ENCODE data around the gene CHMP1B. TPM values are rescaled to one million over a fixed set of nuclear protein-coding genes. Genes with fewer than 3 reads are reported as not detected.

CHMP1B gene
- total and polyA plus RNA-seq, 2 donors: 38.0 to 74.2 TPM

- Histone ChIP-seq H3K4me3 (ENCODE audit: low read length in 2 of 2) (no peak overlapping the region), H3K36me3 (ENCODE audit: control insufficient read depth in 2 of 2, insufficient read depth in 2 of 2, low read length in 1 of 2) (peaks cover 36 to 49% of the 10 kb centered on the region in 2 donors), H3K27me3 (ENCODE audit: control insufficient read depth in 2 of 2, insufficient read depth in 1 of 2, low read length in 1 of 2) (no peaks in the 10 kb centered on the region), H3K9me3 (ENCODE audit: control insufficient read depth in 2 of 2, insufficient read depth in 1 of 2, low read length in 1 of 2) (no peaks in the 10 kb centered on the region), H3K27ac (ENCODE audit: low read depth in 1 of 2, low read length in 1 of 2) (no peak overlapping the region), H3K4me1 (ENCODE audit: control insufficient read depth in 2 of 2, insufficient read depth in 2 of 2, low read length in 2 of 2) (no peaks in the 10 kb centered on the region)
- whole genome bisulfite sequencing: over 99% methylated on average over 3 of the region's 3 CpGs
- no peak for DNase-seq (ENCODE audit: low read depth in 6 of 9, low spot score in 9 of 9)
Measured at GRCh38 chr18:11899063-11899462, 47.9 kb downstream of the CHMP1B start.

DNA sequence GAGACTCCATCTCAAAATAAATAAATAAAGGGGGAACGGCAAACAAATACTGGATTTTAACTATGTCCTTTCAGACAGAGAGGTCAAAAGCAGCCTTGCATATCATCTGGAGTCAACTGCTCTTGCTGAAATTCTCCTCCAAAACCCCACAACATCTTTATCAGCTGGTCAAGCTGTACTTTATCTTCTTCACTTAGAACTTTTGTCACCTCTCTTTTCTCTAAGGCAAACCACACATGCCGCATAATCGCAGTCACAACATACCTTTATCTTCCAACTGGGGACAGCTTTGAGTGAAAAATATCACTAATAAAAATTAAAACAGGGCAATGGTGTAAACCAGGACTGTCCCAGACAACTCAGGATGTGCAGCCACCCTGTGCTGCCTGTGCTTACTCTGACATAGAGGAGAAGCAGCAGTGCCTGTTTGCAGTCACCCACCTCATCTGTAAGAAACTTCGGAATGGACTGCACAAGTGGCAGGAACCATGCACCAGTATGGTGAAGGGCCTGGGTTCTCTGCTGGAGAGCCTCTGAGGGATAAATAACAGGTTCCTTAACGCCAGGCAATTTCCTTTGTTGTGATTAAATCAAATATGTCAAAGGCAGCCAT lies 50.7 kb downstream of the CHMP1B start:
- H3K27me3 ChIP-seq (ENCODE audit: control insufficient read depth in 2 of 2, insufficient read depth in 1 of 2, low read length in 1 of 2): no peaks in the 10 kb centered on the region
- no peak overlapping the region for H3K27ac ChIP-seq (ENCODE audit: low read depth in 1 of 2, low read length in 1 of 2)
- H3K36me3 ChIP-seq (ENCODE audit: control insufficient read depth in 2 of 2, insufficient read depth in 2 of 2, low read length in 1 of 2): peaks cover 31 to 36% of the 10 kb centered on the region in 2 donors
- H3K9me3 ChIP-seq (ENCODE audit: control insufficient read depth in 2 of 2, insufficient read depth in 1 of 2, low read length in 1 of 2): no peaks in the 10 kb centered on the region
- no peak overlapping the region for H3K4me3 ChIP-seq (ENCODE audit: low read length in 2 of 2)
- H3K4me1 ChIP-seq (ENCODE audit: control insufficient read depth in 2 of 2, insufficient read depth in 2 of 2, low read length in 2 of 2): peaks cover 0 to 2% of the 10 kb centered on the region in 2 donors
- DNase-seq (ENCODE audit: low read depth in 6 of 9, low spot score in 9 of 9): no peak
- WGBS: 97% methylated on average over 5 of the region's 5 CpGs

GRCh38 chr18:11902522-11903292 lies 51.5 kb downstream of the CHMP1B start:
- peaks cover 7 to 9% of the 10 kb centered on the region in 2 donors for H3K4me1 ChIP-seq (ENCODE audit: control insufficient read depth in 2 of 2, insufficient read depth in 2 of 2, low read length in 2 of 2)
- no peak overlapping the region for H3K4me3 ChIP-seq (ENCODE audit: low read length in 2 of 2)
- WGBS: 94% methylated on average over 7 of the region's 7 CpGs
- no peaks in the 10 kb centered on the region for H3K27me3 ChIP-seq (ENCODE audit: control insufficient read depth in 2 of 2, insufficient read depth in 1 of 2, low read length in 1 of 2)
- H3K27ac ChIP-seq (ENCODE audit: low read depth in 1 of 2, low read length in 1 of 2): no peak overlapping the region
- no peak for DNase-seq (ENCODE audit: low read depth in 6 of 9, low spot score in 9 of 9)
- no peaks in the 10 kb centered on the region for H3K9me3 ChIP-seq (ENCODE audit: control insufficient read depth in 2 of 2, insufficient read depth in 1 of 2, low read length in 1 of 2)
- H3K36me3 ChIP-seq (ENCODE audit: control insufficient read depth in 2 of 2, insufficient read depth in 2 of 2, low read length in 1 of 2): peaks cover 31 to 32% of the 10 kb centered on the region in 2 donors

Other genes with a start within 250 kb of the CHMP1B start
- gene SLC35G4, start 241.8 kb upstream of the CHMP1B start, total RNA-seq: not detected
- 0.05 TPM for gene SLC35G4, start 241.8 kb upstream of the CHMP1B start, polyA plus RNA-seq
- gene GNAL, start 162.1 kb upstream of the CHMP1B start, total RNA-seq: 1.7 TPM
- 7.5 TPM for gene GNAL, start 162.1 kb upstream of the CHMP1B start, polyA plus RNA-seq
- gene MPPE1, start 56.9 kb downstream of the CHMP1B start, total RNA-seq: 30.8 TPM
- gene MPPE1, start 56.9 kb downstream of the CHMP1B start, polyA plus RNA-seq: 66.4 TPM
- gene IMPA2, start 130.1 kb downstream of the CHMP1B start, total RNA-seq: 9.1 TPM
- 19.5 TPM for gene IMPA2, start 130.1 kb downstream of the CHMP1B start, polyA plus RNA-seq
- gene ANKRD62, start 242.4 kb downstream of the CHMP1B start, total RNA-seq: not detected
- not detected for gene ANKRD62, start 242.4 kb downstream of the CHMP1B start, polyA plus RNA-seq

Data from thymus (tissue), 11 donors.